T-helper 22 cell (primary cell): ENCODE measurements around the gene MED17.

Experiments used
- DNase-seq: peaks from one replicate; pipeline ENCODE4 v3.0.0-alpha.2; 2020; ENCODE audit warnings: low read depth

Gene MED17

DNA sequence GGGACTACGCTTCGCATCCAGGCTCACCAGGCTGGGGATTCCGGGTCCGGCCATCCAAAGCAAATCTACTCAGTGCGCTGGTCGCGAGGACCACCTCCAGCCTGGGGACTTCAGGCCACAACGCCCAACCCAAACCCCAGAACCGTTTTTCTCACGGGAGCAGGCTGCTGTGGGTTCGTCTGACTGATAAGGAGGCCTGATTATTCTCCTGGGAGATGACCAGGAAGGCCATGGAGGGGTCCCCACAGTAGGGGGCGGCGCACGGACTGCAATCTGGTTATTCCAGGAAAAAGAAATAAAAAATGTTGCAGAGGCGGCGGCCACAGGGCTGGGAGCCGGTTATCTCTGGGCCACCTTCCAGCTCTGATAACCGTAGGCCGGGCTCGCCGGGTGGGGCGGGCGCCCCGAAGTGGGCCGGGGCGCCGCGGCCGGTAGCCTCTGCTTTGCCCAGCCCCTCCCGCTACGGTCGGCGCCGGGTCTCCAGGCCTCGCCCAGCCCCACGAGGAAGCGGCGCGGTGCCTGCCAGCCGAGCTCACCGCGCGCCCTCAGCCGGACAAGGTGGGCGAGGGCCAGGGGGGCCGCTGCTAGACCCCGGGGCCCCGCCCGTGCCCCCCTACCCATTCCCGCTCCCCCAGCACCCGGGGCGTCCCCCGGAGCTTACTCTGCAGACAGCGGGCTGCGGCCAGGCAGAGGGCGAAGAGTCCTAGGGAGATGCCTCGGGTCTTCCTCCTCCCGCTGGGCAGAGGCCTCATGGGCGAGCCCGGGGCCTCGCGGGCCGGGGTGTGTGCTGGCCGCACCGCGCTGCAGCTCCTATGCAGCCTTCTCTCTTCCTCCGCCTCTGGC, 65.9 kb downstream of the MED17 start:
- no peak for DNase-seq

DNA sequence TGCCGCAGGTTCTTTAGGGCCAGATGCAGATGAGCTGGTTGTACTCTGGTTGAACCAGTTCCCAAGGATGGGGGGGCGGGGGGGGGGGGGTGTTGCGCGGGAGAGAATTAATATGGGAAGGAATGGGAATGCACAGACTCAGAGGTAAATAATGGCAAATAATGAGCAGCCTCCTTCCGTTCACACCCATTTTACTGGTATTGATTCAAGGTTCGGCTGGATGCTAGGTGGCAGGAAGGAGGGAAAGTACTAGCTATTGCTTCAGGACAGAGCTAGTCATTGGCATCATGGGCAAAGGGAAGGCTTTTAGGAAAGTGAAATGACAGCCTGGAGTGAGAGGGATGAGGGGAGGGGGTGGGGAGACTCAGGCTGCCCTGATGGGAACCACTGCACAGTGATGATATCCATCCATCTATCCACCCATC, 66.5 kb downstream of the MED17 start, which contains the start of gene VSTM5:
Gene VSTM5 (minus strand): TSS at position 25 of the 425 bp plus-strand sequence. CDS start 116 bp downstream, outside the sequence.
- no peak for DNase-seq

DNA sequence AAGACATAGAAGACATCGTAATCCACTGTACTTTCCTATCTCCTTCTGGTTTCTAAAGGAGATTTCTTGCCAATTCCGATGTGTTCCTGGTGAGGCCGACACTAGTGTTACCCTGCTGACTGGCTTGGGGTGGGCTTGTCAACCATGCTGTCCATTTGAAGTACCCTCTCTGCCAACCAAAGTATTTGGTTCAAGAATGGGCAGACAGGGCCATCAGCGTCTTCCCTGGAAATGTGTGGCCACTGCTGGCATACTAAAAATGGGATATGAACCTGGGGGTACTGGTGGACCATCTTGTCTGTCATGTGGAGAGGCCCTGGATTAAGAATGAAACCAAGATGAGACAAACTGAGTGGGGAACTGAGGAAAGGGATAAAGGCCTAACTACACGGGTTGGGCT, 68.2 kb downstream of the MED17 start:
- DNase-seq = no peak

DNA sequence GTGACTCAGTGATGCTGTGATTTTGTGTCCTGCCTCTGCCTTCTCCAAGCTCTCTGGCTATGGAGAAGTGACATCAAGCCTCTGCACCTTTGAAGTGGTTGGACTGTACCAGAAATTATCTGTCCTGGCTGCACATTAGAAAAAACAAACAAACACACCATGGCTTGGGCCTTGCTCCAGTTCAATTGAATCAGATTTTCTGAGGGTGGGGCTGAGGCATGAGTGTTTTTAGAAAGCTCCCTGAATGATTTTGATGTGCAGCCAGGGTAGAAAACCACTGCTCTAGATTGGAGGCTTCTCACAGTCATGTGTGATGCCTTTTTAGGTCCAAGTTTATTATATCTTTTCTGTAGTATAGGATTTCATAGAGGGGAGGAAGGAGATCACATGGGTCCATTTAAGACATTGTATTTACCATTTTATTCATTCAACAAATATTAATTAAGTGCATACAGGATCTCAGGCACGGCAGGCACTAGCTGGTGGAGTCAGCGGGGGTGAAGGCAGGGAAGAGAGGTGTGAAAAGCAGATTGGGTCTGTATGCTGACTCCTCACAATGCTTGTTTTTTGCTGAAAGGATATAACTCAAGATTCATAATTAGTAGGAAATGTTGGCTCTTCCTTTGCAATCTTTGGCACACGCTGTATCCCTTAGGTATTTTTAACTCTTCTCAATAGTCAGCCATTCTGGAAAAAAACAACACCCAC, 73.5 kb downstream of the MED17 start:
- DNase-seq = no peak

DNA sequence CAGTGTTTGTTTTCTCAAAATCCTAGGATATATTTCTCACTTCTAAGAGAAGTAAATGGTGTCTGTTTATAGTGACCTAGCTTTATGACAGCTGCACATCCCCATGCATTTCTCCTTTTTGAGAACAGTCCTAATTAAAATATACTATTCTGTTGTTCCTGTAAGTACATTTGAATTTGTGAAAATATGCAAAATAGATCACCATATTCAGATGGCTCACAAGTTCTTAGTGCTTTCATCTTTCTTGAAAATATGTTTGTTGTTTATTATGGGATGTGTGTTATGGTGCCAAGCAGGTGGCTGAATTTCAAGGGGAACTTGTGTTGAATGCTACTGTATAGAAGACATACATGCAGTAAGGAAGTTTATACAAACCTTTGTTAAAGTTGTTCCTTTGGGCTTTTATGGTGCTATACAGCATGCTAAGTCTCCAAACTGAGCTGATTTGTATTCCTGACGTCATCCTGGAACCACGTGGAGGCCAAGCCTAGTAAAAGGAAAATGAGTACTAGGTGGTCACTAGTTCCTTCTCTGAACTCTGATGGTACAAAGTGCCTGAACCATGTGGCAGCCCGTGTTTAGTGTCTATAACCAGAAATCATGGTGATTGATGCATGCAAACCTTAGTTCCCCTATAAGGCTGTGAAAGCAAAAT, 74.2 kb downstream of the MED17 start:
- DNase-seq = no peak

DNA sequence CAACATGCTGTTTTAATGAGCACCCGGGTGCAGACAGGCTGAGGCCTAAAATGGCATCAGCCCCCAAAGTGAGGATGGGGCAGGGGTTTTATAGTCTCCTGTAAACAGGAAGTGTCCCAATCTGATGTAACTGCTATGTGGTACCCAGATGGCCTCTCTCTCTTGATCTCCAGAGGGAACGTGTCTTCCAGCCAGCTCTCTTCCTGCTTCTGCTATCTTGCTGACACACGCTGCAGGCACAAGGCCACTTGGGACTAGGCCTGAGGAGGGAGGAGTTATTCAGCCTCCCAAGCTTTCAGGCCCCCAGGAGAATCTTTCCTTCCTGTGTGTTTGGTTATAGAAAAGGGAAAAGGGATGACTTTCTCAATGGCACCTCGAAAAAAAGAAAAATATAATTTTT, 77.7 kb downstream of the MED17 start:
- no peak for DNase-seq
